ENCODE results near the gene COX7B2. TPM values are rescaled to one million over a fixed set of nuclear protein-coding genes. Genes with fewer than 3 reads are reported as not detected.
A peak's percentile ranks its signal among the peaks of the same experiment; 100 is the strongest.

COX7B2 gene
- total and polyA plus RNA-seq, 11 donors, result not detected

- DNase-seq, result no peak
- intact Hi-C loops (cut with DNase I), result loop anchor here in 3 of 10 donors (5.0 kb wide), 1 partner anchor 45 kb away; the partner anchor contains the start of gene GABRA4 (in 3 of the 3)
- ATAC-seq, result peak in 1 of 4 donors; percentile 21
- no peaks in the 10 kb centered on the region for H3K9me3 ChIP-seq
- no peaks in the 10 kb centered on the region for H3K36me3 ChIP-seq
- H3K4me1 ChIP-seq, result peaks cover 0 to 48% (median 20%) of the 10 kb centered on the region in 12 donors
- H3K27me3 ChIP-seq, result no peaks in the 10 kb centered on the region
- WGBS, 4 donors, result 29 to 56% (median 45%) methylated on average over 2 of the region's 2 CpGs
- TF ChIP-seq CTCF (IDR thresholded peaks at IDR 0.05) (no peak), POLR2A (IDR thresholded peaks at IDR 0.05) (no peak)
- peak overlapping the region in 6 of 12 donors; percentile 34 to 66 (median 53) for H3K27ac ChIP-seq
- H3K4me3 ChIP-seq, result no peak overlapping the region
These were observed 38.5 kb upstream of the COX7B2 start for GRCh38 chr4:46947541-46947940.

- WGBS, 4 donors, result 24 to 30% (median 28%) methylated on average over 6 of the region's 6 CpGs
- ATAC-seq (peak in 1 of 4 donors; percentile 49), DNase-seq (no peak)
- Histone ChIP-seq H3K27ac (peak overlapping the region in 6 of 12 donors; percentile 17 to 66 (median 53)), H3K36me3 (no peaks in the 10 kb centered on the region), H3K4me1 (peaks cover 0 to 48% (median 20%) of the 10 kb centered on the region in 12 donors), H3K9me3 (no peaks in the 10 kb centered on the region), H3K27me3 (no peaks in the 10 kb centered on the region), H3K4me3 (no peak overlapping the region)
- TF ChIP-seq POLR2A (IDR thresholded peaks at IDR 0.05), result no peak
- no peak for TF ChIP-seq CTCF (IDR thresholded peaks at IDR 0.05)
- intact Hi-C loops (cut with DNase I), result loop anchor here in 3 of 10 donors (5.0 kb wide), 1 partner anchor 45 kb away; the partner anchor contains the start of gene GABRA4 (in 3 of the 3)
These were observed 38.0 kb upstream of the COX7B2 start for GRCh38 chr4:46946919-46947536.

- Histone ChIP-seq H3K36me3 (no peaks in the 10 kb centered on the region), H3K4me3 (no peak overlapping the region), H3K27me3 (no peaks in the 10 kb centered on the region), H3K4me1 (peaks cover 0 to 39% (median 14%) of the 10 kb centered on the region in 12 donors), H3K9me3 (no peaks in the 10 kb centered on the region), H3K27ac (peak overlapping the region in 5 of 12 donors; percentile 11 to 66 (median 36))
- intact Hi-C loops (cut with DNase I), result loop anchor here in 3 of 10 donors (5.0 kb wide), 1 partner anchor 47 kb away; the partner anchor contains the start of gene GABRA4 (in 3 of the 3)
- TF ChIP-seq CTCF (IDR thresholded peaks at IDR 0.05), result no peak
- DNase-seq (peak in 1 of 5 donors; percentile 27), ATAC-seq (peak in 3 of 4 donors; percentile 53 to 85 (median 83))
These were observed 36.0 kb upstream of the COX7B2 start for GRCh38 chr4:46945062-46945461.

GRCh38 chr4:46944345-46944744 lies 35.3 kb upstream of the COX7B2 start:
- Histone ChIP-seq H3K4me3 (no peak overlapping the region), H3K36me3 (no peaks in the 10 kb centered on the region), H3K27ac (no peak overlapping the region), H3K4me1 (peaks cover 0 to 36% (median 13%) of the 10 kb centered on the region in 12 donors), H3K27me3 (no peaks in the 10 kb centered on the region), H3K9me3 (no peaks in the 10 kb centered on the region)
- no peak for DNase-seq
- 85 to 100% (median 93%) methylated on average over 1 of the region's 1 CpG for WGBS, 4 donors
- no peak for ATAC-seq
- intact Hi-C loops (cut with DNase I), result loop anchor here in 1 of 10 donors (5.0 kb wide), 1 partner anchor 58 kb away; no protein-coding TSS in a partner anchor
- TF ChIP-seq POLR2A (IDR thresholded peaks at IDR 0.05) (no peak), CTCF (IDR thresholded peaks at IDR 0.05) (no peak)
